ENCODE measurements around the gene RPS6KC1. TPM values are rescaled to one million over a fixed set of nuclear protein-coding genes. Genes with fewer than 3 reads are reported as not detected.

Gene RPS6KC1
- total RNA-seq, 1 experiment from 2014 or later: 16.9 TPM

DNA sequence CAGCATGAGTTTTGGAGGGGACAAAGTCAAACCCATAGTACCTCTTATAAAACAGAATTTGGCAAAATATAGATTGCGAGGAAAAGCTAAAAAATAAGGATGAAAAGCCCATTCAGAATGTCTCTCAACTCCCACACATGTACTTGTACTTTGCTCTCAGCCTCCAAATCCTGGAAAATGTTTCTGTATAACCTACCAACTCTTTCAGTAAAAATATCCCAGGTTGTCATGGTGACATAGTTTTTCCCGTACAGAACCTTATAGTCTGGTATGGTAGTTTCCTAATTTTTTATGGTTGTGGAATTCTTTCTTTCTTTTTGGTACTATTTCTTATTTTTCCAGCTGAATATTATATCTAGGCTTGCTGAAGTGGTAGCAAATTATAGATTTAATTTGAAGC lies 15.5 kb upstream of the RPS6KC1 start:
- Histone ChIP-seq H2BK120ac (ENCODE audit: low read depth, low read length, poor library complexity, severe bottlenecking) (no peak overlapping the region), H4K8ac (replicated peaks; ENCODE audit: insufficient read length, low read depth, low read length) (no peak overlapping the region), H3K9me3 (ENCODE audit: control insufficient read depth, low read depth, low read length) (no peaks in the 10 kb centered on the region), H4K20me1 (ENCODE audit: control insufficient read depth, insufficient read depth, insufficient read length) (no peaks in the 10 kb centered on the region), H2BK15ac (ENCODE audit: low read depth, low read length) (no peak overlapping the region), H3K4me2 (ENCODE audit: insufficient read depth, insufficient read length, low read length) (no peak overlapping the region), H3K79me1 (ENCODE audit: insufficient read depth, low read depth, low read length, poor library complexity, severe bottlenecking) (no peaks in the 10 kb centered on the region), H3K79me2 (ENCODE audit: insufficient read depth, low read length) (no peaks in the 10 kb centered on the region), H3K27me3 (ENCODE audit: insufficient read depth, low read length) (no peaks in the 10 kb centered on the region), H3K4me1 (ENCODE audit: insufficient read depth, low read length) (no peaks in the 10 kb centered on the region), H4K5ac (ENCODE audit: insufficient read length, low read depth, low read length) (no peak overlapping the region), H2AFZ (ENCODE audit: low read length) (no peak overlapping the region), H3K9ac (ENCODE audit: extremely low read depth, insufficient read length, low read length) (no peak overlapping the region), H2BK5ac (ENCODE audit: insufficient read length, low read length) (no peak overlapping the region), H3T11ph (ENCODE audit: low read length) (no peak overlapping the region), H2AK5ac (ENCODE audit: insufficient read length, low read length) (no peak overlapping the region), H3K23ac (ENCODE audit: insufficient read length, low read depth, low read length) (no peak overlapping the region), H3K18ac (ENCODE audit: insufficient read length, low read depth, low read length) (no peak overlapping the region), H3K27ac (ENCODE audit: insufficient read length, low read depth, low read length) (no peak overlapping the region), H4K91ac (ENCODE audit: insufficient read length, low read depth, low read length) (no peak overlapping the region), H3K23me2 (ENCODE audit: insufficient read length, low read depth, low read length, poor library complexity, severe bottlenecking) (no peaks in the 10 kb centered on the region), H3K4ac (ENCODE audit: low read depth, low read length) (no peak overlapping the region), H2BK12ac (ENCODE audit: insufficient read length, low read depth, low read length) (no peak overlapping the region), H3K14ac (ENCODE audit: insufficient read depth, low read length) (no peak overlapping the region), H3K56ac (ENCODE audit: insufficient read length, low read depth, low read length) (no peak overlapping the region), H2BK20ac (ENCODE audit: low read depth, low read length, poor library complexity, severe bottlenecking) (no peak overlapping the region)
- 0 out of 4 replicates have a peak, but pooled peaks cover 1 to 2% of the 10 kb centered on the region in 2 experiments for H3K4me1 Mint-ChIP-seq
- H3K4me3 Mint-ChIP-seq: no peak overlapping the region
- no peak overlapping the region for H3K27ac Mint-ChIP-seq
- TF ChIP-seq, protein P1, sequence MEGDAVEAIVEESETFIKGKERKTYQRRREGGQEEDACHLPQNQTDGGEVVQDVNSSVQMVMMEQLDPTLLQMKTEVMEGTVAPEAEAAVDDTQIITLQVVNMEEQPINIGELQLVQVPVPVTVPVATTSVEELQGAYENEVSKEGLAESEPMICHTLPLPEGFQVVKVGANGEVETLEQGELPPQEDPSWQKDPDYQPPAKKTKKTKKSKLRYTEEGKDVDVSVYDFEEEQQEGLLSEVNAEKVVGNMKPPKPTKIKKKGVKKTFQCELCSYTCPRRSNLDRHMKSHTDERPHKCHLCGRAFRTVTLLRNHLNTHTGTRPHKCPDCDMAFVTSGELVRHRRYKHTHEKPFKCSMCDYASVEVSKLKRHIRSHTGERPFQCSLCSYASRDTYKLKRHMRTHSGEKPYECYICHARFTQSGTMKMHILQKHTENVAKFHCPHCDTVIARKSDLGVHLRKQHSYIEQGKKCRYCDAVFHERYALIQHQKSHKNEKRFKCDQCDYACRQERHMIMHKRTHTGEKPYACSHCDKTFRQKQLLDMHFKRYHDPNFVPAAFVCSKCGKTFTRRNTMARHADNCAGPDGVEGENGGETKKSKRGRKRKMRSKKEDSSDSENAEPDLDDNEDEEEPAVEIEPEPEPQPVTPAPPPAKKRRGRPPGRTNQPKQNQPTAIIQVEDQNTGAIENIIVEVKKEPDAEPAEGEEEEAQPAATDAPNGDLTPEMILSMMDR (conservative IDR thresholded peaks at IDR 0.05): no peak
- H3K9me3 Mint-ChIP-seq: peaks cover 6 to 13% of the 10 kb centered on the region in 2 experiments
- no CpG with 5 or more reads among the region's 2 CpGs for WGBS (ENCODE audit: extremely low coverage, insufficient read length, low lambda C conversion rate)
- no peak for DNase-seq
- H3K36me3 Mint-ChIP-seq (ENCODE audit: insufficient read depth in 1 of 3, low read depth in 3 of 3): peaks cover 0 to 11% (median 0%) of the 10 kb centered on the region in 3 experiments; a peak in 1 of 7 replicates
- peaks cover 7% of the 10 kb centered on the region; the same call in 1 of the 2 replicates for H3K27me3 Mint-ChIP-seq (ENCODE audit: low read depth)

All from H9 (cell line).